Dendritic cell treated with granulocyte-macrophage colony-stimulating factor and Interleukin-4, amounts not matched to agents 40 ng/mL and 50 ng/mL, for 4 days (primary cell): ENCODE results near the gene PBX1.

Experiments
- H3K27ac Mint-ChIP-seq: one replicate; pipeline ENCODE4 v1.8.0; 2022; ENCODE audit warnings: mild to moderate bottlenecking, mixed read lengths
- H3K27me3 Mint-ChIP-seq: one replicate; pipeline ENCODE4 v1.8.0; 2022; ENCODE audit warnings: mild to moderate bottlenecking, mixed read lengths
- H3K36me3 Mint-ChIP-seq: one replicate; pipeline ENCODE4 v1.8.0; 2022; ENCODE audit warnings: low read depth, mixed read lengths
- H3K4me1 Mint-ChIP-seq: one replicate; pipeline ENCODE4 v1.8.0; 2022; ENCODE audit warnings: low read depth, mixed read lengths
- H3K4me3 Mint-ChIP-seq: one replicate; pipeline ENCODE4 v1.8.0; 2022; ENCODE audit warnings: mild to moderate bottlenecking, moderate library complexity, mixed read lengths
- H3K9me3 Mint-ChIP-seq: one replicate; pipeline ENCODE4 v1.8.0; 2022; ENCODE audit warnings: mixed read lengths
- intact Hi-C: fragments of 100-400 bp; cut with micrococcal nuclease; formaldehyde crosslinking; loops from one replicate; pipeline ENCODE4 v1.15.0; 2022

The PBX1 gene

GRCh38 chr1:164694505-164694904, 135.5 kb downstream of the PBX1 start:
- Mint-ChIP-seq H3K4me1 (no peaks in the 10 kb centered on the region), H3K9me3 (no peaks in the 10 kb centered on the region), H3K27ac (no peak overlapping the region), H3K36me3 (no peaks in the 10 kb centered on the region), H3K27me3 (peaks cover 8% of the 10 kb centered on the region), H3K4me3 (no peak overlapping the region)
- intact Hi-C loops = no loop called here

GRCh38 chr1:164695956-164696665, 137.1 kb downstream of the PBX1 start:
- no peak overlapping the region for H3K4me3 Mint-ChIP-seq
- no peak overlapping the region for H3K27ac Mint-ChIP-seq
- H3K36me3 Mint-ChIP-seq = no peaks in the 10 kb centered on the region
- no peaks in the 10 kb centered on the region for H3K4me1 Mint-ChIP-seq
- intact Hi-C loops = no loop called here
- H3K27me3 Mint-ChIP-seq = peaks cover 18% of the 10 kb centered on the region
- H3K9me3 Mint-ChIP-seq = no peaks in the 10 kb centered on the region

- H3K27me3 Mint-ChIP-seq = peaks cover 35% of the 10 kb centered on the region
- H3K4me3 Mint-ChIP-seq = no peak overlapping the region
- intact Hi-C loops = no loop called here
- H3K27ac Mint-ChIP-seq = no peak overlapping the region
- H3K36me3 Mint-ChIP-seq = no peaks in the 10 kb centered on the region
- H3K4me1 Mint-ChIP-seq = no peaks in the 10 kb centered on the region
- no peaks in the 10 kb centered on the region for H3K9me3 Mint-ChIP-seq
These were observed 141.0 kb downstream of the PBX1 start for GRCh38 chr1:164699815-164700491.

GRCh38 chr1:164700683-164701082, 141.7 kb downstream of the PBX1 start:
- H3K27me3 Mint-ChIP-seq = peaks cover 35% of the 10 kb centered on the region
- H3K9me3 Mint-ChIP-seq = no peaks in the 10 kb centered on the region
- H3K4me1 Mint-ChIP-seq = no peaks in the 10 kb centered on the region
- H3K4me3 Mint-ChIP-seq = no peak overlapping the region
- intact Hi-C loops = no loop called here
- H3K36me3 Mint-ChIP-seq = no peaks in the 10 kb centered on the region
- H3K27ac Mint-ChIP-seq = no peak overlapping the region

- no peaks in the 10 kb centered on the region for H3K9me3 Mint-ChIP-seq
- H3K36me3 Mint-ChIP-seq = no peaks in the 10 kb centered on the region
- no peak overlapping the region for H3K4me3 Mint-ChIP-seq
- H3K27me3 Mint-ChIP-seq = peaks cover 35% of the 10 kb centered on the region
- intact Hi-C loops = no loop called here
- H3K4me1 Mint-ChIP-seq = no peaks in the 10 kb centered on the region
- no peak overlapping the region for H3K27ac Mint-ChIP-seq
These were observed 142.3 kb downstream of the PBX1 start for GRCh38 chr1:164701189-164701761.

- peaks cover 38% of the 10 kb centered on the region for H3K27me3 Mint-ChIP-seq
- no peak overlapping the region for H3K27ac Mint-ChIP-seq
- no peaks in the 10 kb centered on the region for H3K36me3 Mint-ChIP-seq
- H3K9me3 Mint-ChIP-seq = no peaks in the 10 kb centered on the region
- no peak overlapping the region for H3K4me3 Mint-ChIP-seq
- intact Hi-C loops = no loop called here
- no peaks in the 10 kb centered on the region for H3K4me1 Mint-ChIP-seq
These were observed 143.2 kb downstream of the PBX1 start for GRCh38 chr1:164702216-164702615.

GRCh38 chr1:164702664-164703063, 143.7 kb downstream of the PBX1 start:
- Mint-ChIP-seq H3K4me1 (no peaks in the 10 kb centered on the region), H3K27me3 (peaks cover 41% of the 10 kb centered on the region), H3K36me3 (no peaks in the 10 kb centered on the region), H3K4me3 (no peak overlapping the region), H3K9me3 (no peaks in the 10 kb centered on the region), H3K27ac (no peak overlapping the region)
- intact Hi-C loops = no loop called here

- no peaks in the 10 kb centered on the region for H3K36me3 Mint-ChIP-seq
- H3K4me3 Mint-ChIP-seq = no peak overlapping the region
- peaks cover 5% of the 10 kb centered on the region for H3K4me1 Mint-ChIP-seq
- H3K27ac Mint-ChIP-seq = no peak overlapping the region
- no peaks in the 10 kb centered on the region for H3K9me3 Mint-ChIP-seq
- intact Hi-C loops = no loop called here
- H3K27me3 Mint-ChIP-seq = peaks cover 45% of the 10 kb centered on the region
These were observed 144.5 kb downstream of the PBX1 start for GRCh38 chr1:164703463-164703862.

GRCh38 chr1:164703960-164704411, 145.0 kb downstream of the PBX1 start:
- intact Hi-C loops = no loop called here
- Mint-ChIP-seq H3K27ac (no peak overlapping the region), H3K4me3 (no peak overlapping the region), H3K4me1 (peaks cover 10% of the 10 kb centered on the region), H3K9me3 (no peaks in the 10 kb centered on the region), H3K27me3 (peaks cover 44% of the 10 kb centered on the region), H3K36me3 (no peaks in the 10 kb centered on the region)

- H3K9me3 Mint-ChIP-seq = no peaks in the 10 kb centered on the region
- no peaks in the 10 kb centered on the region for H3K36me3 Mint-ChIP-seq
- peaks cover 20% of the 10 kb centered on the region for H3K4me1 Mint-ChIP-seq
- peaks cover 40% of the 10 kb centered on the region for H3K27me3 Mint-ChIP-seq
- H3K4me3 Mint-ChIP-seq = no peak overlapping the region
- intact Hi-C loops = no loop called here
- H3K27ac Mint-ChIP-seq = no peak overlapping the region
These were observed 146.0 kb downstream of the PBX1 start for GRCh38 chr1:164704954-164705353.

- Mint-ChIP-seq H3K27ac (no peak overlapping the region), H3K4me1 (peaks cover 20% of the 10 kb centered on the region), H3K9me3 (no peaks in the 10 kb centered on the region), H3K36me3 (no peaks in the 10 kb centered on the region), H3K4me3 (no peak overlapping the region), H3K27me3 (peaks cover 44% of the 10 kb centered on the region)
- intact Hi-C loops = no loop called here
These were observed 147.6 kb downstream of the PBX1 start for GRCh38 chr1:164706606-164706987.

- Mint-ChIP-seq H3K27ac (no peak overlapping the region), H3K4me1 (peaks cover 32% of the 10 kb centered on the region), H3K4me3 (no peak overlapping the region), H3K36me3 (no peaks in the 10 kb centered on the region), H3K9me3 (no peaks in the 10 kb centered on the region), H3K27me3 (peaks cover 49% of the 10 kb centered on the region)
- intact Hi-C loops = no loop called here
These were observed 148.9 kb downstream of the PBX1 start for GRCh38 chr1:164707868-164708331.

GRCh38 chr1:164708596-164708995, 149.6 kb downstream of the PBX1 start:
- peak overlapping the region; percentile 18 for H3K27ac Mint-ChIP-seq
- H3K9me3 Mint-ChIP-seq = no peaks in the 10 kb centered on the region
- intact Hi-C loops = no loop called here
- no peaks in the 10 kb centered on the region for H3K36me3 Mint-ChIP-seq
- no peak overlapping the region for H3K4me3 Mint-ChIP-seq
- peaks cover 39% of the 10 kb centered on the region for H3K4me1 Mint-ChIP-seq
- H3K27me3 Mint-ChIP-seq = peaks cover 49% of the 10 kb centered on the region

GRCh38 chr1:164709126-164709525, 150.1 kb downstream of the PBX1 start:
- intact Hi-C loops = no loop called here
- H3K36me3 Mint-ChIP-seq = no peaks in the 10 kb centered on the region
- H3K27me3 Mint-ChIP-seq = peaks cover 50% of the 10 kb centered on the region
- no peaks in the 10 kb centered on the region for H3K9me3 Mint-ChIP-seq
- H3K4me1 Mint-ChIP-seq = peaks cover 40% of the 10 kb centered on the region
- peak overlapping the region; percentile 18 for H3K27ac Mint-ChIP-seq
- H3K4me3 Mint-ChIP-seq = no peak overlapping the region
